ENCODE measurements around the gene ICE2. TPM values are rescaled to one million over a fixed set of nuclear protein-coding genes. Genes with fewer than 3 reads are reported as not detected.
A peak's percentile ranks its signal among the peaks of the same experiment; 100 is the strongest.

The ICE2 gene
- total RNA-seq, 4 donors from 2014 or later: 5.8 to 19.0 (median 14.3) TPM

DNA sequence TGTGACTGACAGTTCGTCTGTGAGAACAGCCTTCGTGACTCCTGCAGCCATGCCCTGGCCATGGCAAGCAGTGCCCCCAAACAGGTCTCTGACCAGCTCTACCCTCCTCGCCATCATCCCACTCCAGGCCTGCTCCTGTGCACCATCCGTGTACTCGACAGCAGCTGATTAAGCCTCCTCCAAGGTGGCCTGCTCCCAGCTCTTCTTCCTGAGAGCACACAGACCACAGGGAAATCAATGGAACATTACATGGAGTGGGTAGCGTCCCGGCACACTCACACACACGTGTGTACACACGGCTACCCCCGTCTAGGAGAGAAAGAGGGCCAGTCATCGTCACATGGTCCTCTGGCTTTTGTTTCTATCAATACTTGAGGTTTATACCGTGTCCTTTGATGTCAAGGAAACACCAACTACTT, 102.3 kb downstream of the ICE2 start:
- no peak for TF ChIP-seq POLR2A (IDR thresholded peaks at IDR 0.05)
- TF ChIP-seq, protein P1, sequence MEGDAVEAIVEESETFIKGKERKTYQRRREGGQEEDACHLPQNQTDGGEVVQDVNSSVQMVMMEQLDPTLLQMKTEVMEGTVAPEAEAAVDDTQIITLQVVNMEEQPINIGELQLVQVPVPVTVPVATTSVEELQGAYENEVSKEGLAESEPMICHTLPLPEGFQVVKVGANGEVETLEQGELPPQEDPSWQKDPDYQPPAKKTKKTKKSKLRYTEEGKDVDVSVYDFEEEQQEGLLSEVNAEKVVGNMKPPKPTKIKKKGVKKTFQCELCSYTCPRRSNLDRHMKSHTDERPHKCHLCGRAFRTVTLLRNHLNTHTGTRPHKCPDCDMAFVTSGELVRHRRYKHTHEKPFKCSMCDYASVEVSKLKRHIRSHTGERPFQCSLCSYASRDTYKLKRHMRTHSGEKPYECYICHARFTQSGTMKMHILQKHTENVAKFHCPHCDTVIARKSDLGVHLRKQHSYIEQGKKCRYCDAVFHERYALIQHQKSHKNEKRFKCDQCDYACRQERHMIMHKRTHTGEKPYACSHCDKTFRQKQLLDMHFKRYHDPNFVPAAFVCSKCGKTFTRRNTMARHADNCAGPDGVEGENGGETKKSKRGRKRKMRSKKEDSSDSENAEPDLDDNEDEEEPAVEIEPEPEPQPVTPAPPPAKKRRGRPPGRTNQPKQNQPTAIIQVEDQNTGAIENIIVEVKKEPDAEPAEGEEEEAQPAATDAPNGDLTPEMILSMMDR (IDR thresholded peaks at IDR 0.05 in 4 of 5, conservative IDR thresholded peaks at IDR 0.05 in 1 of 5): no peak
- DNase-seq: no peak
- Histone ChIP-seq H3K36me3 (peaks cover 0 to 41% of the 10 kb centered on the region in 2 donors), H3K9me3 (no peaks in the 10 kb centered on the region), H3K27ac (peak overlapping the region; percentile 82 to 89 (median 88)), H3K4me1 (peaks cover 84 to 100% of the 10 kb centered on the region in 2 donors), H3K4me3 (no peak overlapping the region), H3K27me3 (no peaks in the 10 kb centered on the region)
- intact Hi-C loops (cut with DNase I; ENCODE audit: low total_unique reads) (no loop called here), in situ Hi-C loops (cut with MboI; ENCODE audit: low sequenced_read_pairs in 4 of 4) (no loop called here)
- no peak for ATAC-seq

- in situ Hi-C loops (cut with MboI; ENCODE audit: low sequenced_read_pairs in 4 of 4): no loop called here
- peak overlapping the region; percentile 82 to 89 (median 88) for H3K27ac ChIP-seq
- no peaks in the 10 kb centered on the region for H3K27me3 ChIP-seq
- peaks cover 0 to 30% of the 10 kb centered on the region in 2 donors for H3K36me3 ChIP-seq
- no peak overlapping the region for H3K4me3 ChIP-seq
- peaks cover 93 to 100% of the 10 kb centered on the region in 2 donors for H3K4me1 ChIP-seq
- TF ChIP-seq, protein P1 (IDR thresholded peaks at IDR 0.05 in 4 of 5, conservative IDR thresholded peaks at IDR 0.05 in 1 of 5): no peak
- TF ChIP-seq POLR2A (IDR thresholded peaks at IDR 0.05): no peak
- H3K9me3 ChIP-seq: no peaks in the 10 kb centered on the region
- no peak for ATAC-seq
- intact Hi-C loops (cut with DNase I; ENCODE audit: low total_unique reads): loop anchor here (2.0 kb wide), 1 partner anchor 21 kb away; the partner anchor contains the start of gene ANXA2
- DNase-seq: no peak
These were observed 103.6 kb downstream of the ICE2 start for GRCh38 chr15:60375306-60375705.

- peak overlapping the region; percentile 82 to 89 (median 88) for H3K27ac ChIP-seq
- intact Hi-C loops (cut with DNase I; ENCODE audit: low total_unique reads): loop anchor here (2.0 kb wide), 1 partner anchor 22 kb away; the partner anchor contains the start of gene ANXA2
- in situ Hi-C loops (cut with MboI; ENCODE audit: low sequenced_read_pairs in 4 of 4): no loop called here
- peaks cover 0 to 29% of the 10 kb centered on the region in 2 donors for H3K36me3 ChIP-seq
- peak overlapping the region in 1 of 4 donors; percentile 1 for H3K4me3 ChIP-seq
- TF ChIP-seq, protein P1 (IDR thresholded peaks at IDR 0.05 in 4 of 5, conservative IDR thresholded peaks at IDR 0.05 in 1 of 5): no peak
- peak; percentile 42 to 48 for TF ChIP-seq POLR2A (IDR thresholded peaks at IDR 0.05)
- no peaks in the 10 kb centered on the region for H3K9me3 ChIP-seq
- peak; percentile 77 to 87 for DNase-seq
- ATAC-seq: peak; percentile 83 to 86
- H3K4me1 ChIP-seq: peaks cover 93 to 99% of the 10 kb centered on the region in 2 donors
- H3K27me3 ChIP-seq: no peaks in the 10 kb centered on the region
These were observed 104.3 kb downstream of the ICE2 start for GRCh38 chr15:60374628-60375081.

DNA sequence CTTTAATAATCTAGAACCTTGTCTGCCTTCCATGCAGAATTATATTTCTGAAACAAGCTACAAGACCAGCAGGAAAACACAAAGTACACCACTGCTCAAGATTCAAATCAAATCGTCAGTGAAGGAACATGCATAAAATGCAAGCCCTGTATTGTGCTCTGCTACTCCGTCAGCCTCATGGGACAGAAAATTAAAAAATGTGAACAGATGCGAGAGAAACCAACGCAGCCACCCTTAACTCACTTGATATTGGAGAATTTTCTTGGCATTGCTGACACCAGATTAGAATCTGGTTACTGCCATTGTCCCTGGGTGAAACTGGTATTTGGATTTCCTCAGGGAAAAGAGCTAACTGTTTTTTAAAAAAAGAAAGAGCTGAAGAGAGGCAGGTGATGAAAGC, 104.7 kb downstream of the ICE2 start:
- Histone ChIP-seq H3K27me3 (no peaks in the 10 kb centered on the region), H3K9me3 (no peaks in the 10 kb centered on the region), H3K4me1 (peaks cover 94 to 95% of the 10 kb centered on the region in 2 donors), H3K4me3 (peak overlapping the region in 1 of 4 donors; percentile 1), H3K36me3 (peaks cover 0 to 27% of the 10 kb centered on the region in 2 donors), H3K27ac (peak overlapping the region; percentile 82 to 89 (median 88))
- in situ Hi-C loops (cut with MboI; ENCODE audit: low sequenced_read_pairs in 4 of 4): no loop called here
- peak; percentile 15 to 24 for ATAC-seq
- intact Hi-C loops (cut with DNase I; ENCODE audit: low total_unique reads): loop anchor here (2.0 kb wide), 1 partner anchor 23 kb away; the partner anchor contains the start of gene ANXA2
- no peak for TF ChIP-seq POLR2A (IDR thresholded peaks at IDR 0.05)
- TF ChIP-seq, protein P1 (IDR thresholded peaks at IDR 0.05 in 4 of 5, conservative IDR thresholded peaks at IDR 0.05 in 1 of 5): no peak
- DNase-seq: no peak
